ENCODE measurements around the gene CELSR2.

Gene CELSR2

GRCh38 chr1:109307274-109308021, 58.1 kb downstream of the CELSR2 start:
- FAIRE-seq = no peak

GRCh38 chr1:109309347-109309746, 60.0 kb downstream of the CELSR2 start:
- FAIRE-seq = no peak

GRCh38 chr1:109312246-109312645, 62.9 kb downstream of the CELSR2 start:
- no peak for FAIRE-seq

- FAIRE-seq = no peak
Measured at GRCh38 chr1:109312978-109313775, 63.8 kb downstream of the CELSR2 start.

GRCh38 chr1:109314795-109315194, 65.5 kb downstream of the CELSR2 start:
- no peak for FAIRE-seq

- no peak for FAIRE-seq
Measured at GRCh38 chr1:109315288-109315687, 65.9 kb downstream of the CELSR2 start.

GRCh38 chr1:109316506-109316905, 67.2 kb downstream of the CELSR2 start:
- FAIRE-seq = no peak

GRCh38 chr1:109319114-109319513, 69.8 kb downstream of the CELSR2 start:
- FAIRE-seq = no peak

GRCh38 chr1:109322974-109323373, 73.6 kb downstream of the CELSR2 start:
- FAIRE-seq = no peak

Measured in endometrium (tissue), 2 donors.